GM18502 (cell line): ENCODE results near the gene FOXA3.

Experiments used
- ATAC-seq: cut with Tn5 transposase; IDR thresholded peaks from one replicate; pipeline ENCODE4 v1.9.1; 2021; ENCODE audit warnings: mild to moderate bottlenecking; ENCODE audit not compliant: unreplicated experiment, poor library complexity

FOXA3 gene

GRCh38 chr19:45863840-45864628, at the start of gene FOXA3:
TSS of gene FOXA3 (plus strand) at chr19:45864326. CDS start at chr19:45864457, 131 bp downstream.
- ATAC-seq, result no peak

- no peak for ATAC-seq
These were observed 49.2 kb upstream of the FOXA3 start, which contains the start of gene RSPH6A for GRCh38 chr19:45814851-45815480. TSS of gene RSPH6A (minus strand) at chr19:45815308. CDS start at chr19:45815176, 132 bp downstream.

- ATAC-seq, result no peak
These were observed 48.5 kb upstream of the FOXA3 start for GRCh38 chr19:45815481-45816216.

GRCh38 chr19:45816236-45817009, 47.7 kb upstream of the FOXA3 start:
- no peak for ATAC-seq

GRCh38 chr19:45817010-45817724, 47.0 kb upstream of the FOXA3 start:
- ATAC-seq, result peak; percentile 78

- ATAC-seq, result no peak
These were observed 46.3 kb upstream of the FOXA3 start for GRCh38 chr19:45817725-45818301.

- no peak for ATAC-seq
These were observed 44.4 kb upstream of the FOXA3 start for GRCh38 chr19:45819769-45820168.

GRCh38 chr19:45820413-45821102, 43.6 kb upstream of the FOXA3 start:
- no peak for ATAC-seq

- ATAC-seq, result no peak
These were observed 43.0 kb upstream of the FOXA3 start for GRCh38 chr19:45821103-45821521.

- no peak for ATAC-seq
These were observed 42.6 kb upstream of the FOXA3 start for GRCh38 chr19:45821570-45821969.

GRCh38 chr19:45822716-45823115, 41.4 kb upstream of the FOXA3 start:
- no peak for ATAC-seq

GRCh38 chr19:45823182-45823581, 40.9 kb upstream of the FOXA3 start:
- no peak for ATAC-seq

- ATAC-seq, result no peak
These were observed 40.1 kb upstream of the FOXA3 start for GRCh38 chr19:45824041-45824471.

GRCh38 chr19:45824531-45825262, 39.4 kb upstream of the FOXA3 start:
- ATAC-seq, result no peak

- ATAC-seq, result no peak
These were observed 38.9 kb upstream of the FOXA3 start for GRCh38 chr19:45825263-45825605.

GRCh38 chr19:45825917-45826893, 37.9 kb upstream of the FOXA3 start:
- no peak for ATAC-seq

- ATAC-seq, result no peak
These were observed 37.2 kb upstream of the FOXA3 start for GRCh38 chr19:45826934-45827333.
